GM18907 (cell line): Measurements from ENCODE around the gene AADACL4.

Source experiments
- ATAC-seq: cut with Tn5 transposase; IDR thresholded peaks from one replicate; pipeline ENCODE4 v1.9.1; 2021; ENCODE audit warnings: mild to moderate bottlenecking, moderate library complexity; ENCODE audit not compliant: unreplicated experiment

Gene AADACL4

DNA sequence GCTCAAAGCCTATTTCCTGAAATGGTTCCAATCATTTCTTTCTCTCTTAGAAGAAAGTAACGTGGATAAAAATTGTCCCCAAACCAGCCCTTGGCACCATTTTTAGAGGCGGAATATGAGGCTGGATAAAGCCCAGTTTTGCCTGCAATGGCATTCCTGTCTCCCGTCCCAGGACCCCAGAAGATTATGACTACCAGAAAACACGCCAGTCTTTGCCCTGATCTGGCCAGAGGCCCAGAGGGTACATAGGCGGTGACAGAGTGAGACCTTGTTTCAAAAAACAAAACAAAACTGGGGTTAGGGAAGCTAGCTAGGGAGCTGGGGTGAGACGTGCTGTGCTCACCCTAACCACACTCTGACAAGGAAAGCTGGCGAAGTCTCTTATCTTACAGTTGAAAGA is at the start of gene AADACL4:
Gene AADACL4 (plus strand): TSS at position 301 of the 400 bp plus-strand sequence. CDS start 462 bp downstream, outside the sequence.
- no peak for ATAC-seq

DNA sequence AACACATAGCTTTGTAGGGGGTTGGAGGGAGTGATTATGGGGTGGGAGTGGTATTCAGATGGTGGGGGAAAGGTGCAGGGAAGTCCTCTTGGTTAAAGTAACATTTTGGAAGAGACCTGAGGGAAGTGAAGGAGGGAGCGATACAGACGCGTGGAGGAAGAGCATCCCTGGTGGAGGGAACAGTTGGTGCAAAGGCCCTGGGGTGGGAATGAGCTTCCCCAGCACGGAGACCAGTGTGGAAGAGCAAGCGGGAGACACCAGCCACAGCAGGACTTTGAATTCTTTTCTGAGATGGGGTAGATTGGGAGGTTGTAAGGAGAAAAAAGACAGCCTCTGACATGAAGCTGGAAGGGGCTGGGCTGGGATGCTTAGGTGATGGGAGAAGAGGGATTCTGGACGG is 49.4 kb upstream of the AADACL4 start:
- ATAC-seq: no peak

DNA sequence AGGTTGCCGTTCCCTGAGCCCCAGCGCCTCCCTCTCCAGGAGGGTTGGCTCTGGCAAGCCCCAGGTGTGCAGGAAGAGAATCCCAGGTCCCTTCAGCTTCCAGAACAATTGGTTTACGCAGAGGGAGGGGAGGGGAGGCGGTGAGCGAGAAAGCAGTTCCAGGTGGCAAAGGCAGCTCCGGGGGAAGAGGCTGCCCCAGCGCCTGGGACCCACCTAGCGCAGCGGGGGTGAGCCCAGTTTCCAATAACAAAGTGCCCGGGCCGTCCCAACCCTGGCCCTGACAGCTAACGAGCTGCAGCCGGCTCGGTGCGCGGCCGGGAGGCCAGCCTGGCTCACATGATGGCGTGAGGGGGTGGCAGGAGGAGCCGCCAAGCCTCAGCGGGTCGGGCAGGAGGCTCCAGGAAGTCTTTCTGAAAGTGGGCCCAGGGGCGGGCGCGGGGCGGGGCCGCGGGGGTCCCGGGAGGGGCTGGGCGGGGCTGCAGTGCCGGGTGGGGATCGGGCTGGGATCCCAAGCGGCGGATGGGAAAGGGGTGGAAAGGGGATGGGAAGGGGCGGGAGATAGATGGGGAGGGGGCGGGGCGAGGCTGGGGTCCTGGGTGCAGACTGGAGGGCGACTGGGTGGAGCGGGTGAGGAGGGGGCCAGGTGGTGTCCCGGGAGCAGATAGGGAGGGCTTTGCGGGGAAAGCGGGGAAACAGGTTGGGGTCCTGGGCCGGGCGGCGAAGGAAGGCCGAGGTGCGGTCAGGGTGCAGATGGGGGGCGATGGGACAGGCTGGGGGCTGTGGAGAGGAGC is 48.7 kb upstream of the AADACL4 start:
- no peak for ATAC-seq

DNA sequence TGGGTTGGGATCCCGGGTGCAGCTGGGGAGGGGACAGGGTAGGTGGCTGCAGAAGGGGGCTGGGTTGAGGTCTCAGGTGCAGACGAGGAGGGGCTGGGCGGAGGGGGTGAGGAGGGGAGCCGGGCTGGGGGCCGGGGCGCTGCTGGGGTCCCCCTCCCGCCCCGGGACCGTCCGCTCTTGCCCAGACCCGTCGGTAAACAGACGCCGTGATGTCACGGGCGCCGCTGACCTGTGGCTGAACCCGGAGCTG is 48.2 kb upstream of the AADACL4 start:
- ATAC-seq: no peak

DNA sequence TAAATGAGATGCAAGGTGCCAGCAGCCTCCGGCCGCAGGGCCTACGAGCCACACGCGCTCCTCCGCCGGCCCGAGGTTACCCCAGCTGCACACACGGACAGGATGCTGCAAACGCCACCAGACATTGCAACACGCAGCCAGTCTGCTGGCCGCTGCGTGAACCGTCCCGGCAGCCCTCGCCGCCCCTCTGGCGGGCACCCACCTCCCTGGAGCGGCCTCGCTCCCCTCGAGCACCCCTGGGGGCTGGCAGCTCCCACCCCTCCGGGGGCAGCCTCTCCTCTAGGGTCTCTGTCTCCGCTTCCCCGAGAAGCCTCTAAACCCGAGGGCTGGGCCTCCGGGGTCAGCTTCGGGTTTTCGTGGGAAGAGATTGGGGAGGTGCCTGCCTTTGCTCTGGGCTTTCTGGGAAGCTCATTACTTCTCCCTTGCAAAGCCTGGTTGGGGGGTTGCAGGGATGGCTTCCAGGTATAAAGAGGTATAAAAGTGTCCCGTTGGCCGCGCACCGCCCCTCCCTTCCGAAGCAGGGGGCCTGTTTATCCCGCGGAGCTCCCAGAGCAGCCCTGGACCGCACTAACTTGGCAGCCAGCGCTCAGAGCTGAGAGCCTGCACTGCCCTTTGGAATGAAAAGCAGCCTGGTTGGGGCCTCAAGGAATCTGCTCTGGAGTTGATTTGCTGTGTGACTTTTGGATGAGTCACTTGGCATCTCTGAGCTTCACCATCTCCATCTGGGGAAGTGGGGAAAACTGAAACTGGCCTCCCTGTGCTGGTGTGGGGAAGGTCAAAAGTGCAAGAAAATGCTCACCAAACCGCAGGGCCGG is 47.7 kb upstream of the AADACL4 start:
- peak; percentile 54 for ATAC-seq

DNA sequence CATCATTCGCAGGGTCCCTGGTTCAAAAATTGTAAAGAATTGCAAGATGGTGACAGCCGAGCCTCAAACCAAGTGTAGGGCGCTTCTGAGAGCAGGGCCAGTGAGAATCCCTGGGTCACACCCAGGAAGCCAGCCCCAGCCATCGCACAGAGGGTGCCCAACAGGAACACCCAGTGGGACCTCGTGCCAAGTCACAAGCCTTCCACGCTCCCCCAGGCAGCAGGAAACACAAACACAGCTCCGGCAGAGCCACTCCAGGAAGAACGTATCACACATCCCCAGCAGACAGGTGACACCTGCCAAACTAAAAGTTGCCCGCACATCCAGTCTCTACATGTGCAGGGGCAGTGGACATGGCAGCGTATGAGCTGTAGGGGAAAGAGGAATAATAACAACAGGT is 46.1 kb upstream of the AADACL4 start:
- ATAC-seq: no peak

DNA sequence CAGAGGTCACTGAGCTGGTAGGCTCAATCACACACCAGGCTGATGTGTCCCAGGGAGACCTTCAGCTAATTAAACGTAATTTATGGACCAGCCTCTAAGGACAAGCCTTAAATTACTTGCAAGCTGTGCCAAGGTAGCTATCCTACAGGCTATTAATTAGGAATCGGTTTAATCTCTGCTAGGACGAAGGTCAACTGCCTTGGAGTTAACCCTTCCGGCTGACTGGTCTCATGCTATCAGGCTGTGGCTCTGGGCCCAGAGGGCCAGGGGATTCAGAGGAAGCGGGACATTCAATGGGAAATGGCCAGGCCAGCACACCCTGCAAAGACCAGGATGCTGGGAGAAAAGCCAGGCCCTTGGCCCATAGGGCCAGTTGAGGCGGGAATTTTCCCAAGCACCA is 44.9 kb upstream of the AADACL4 start:
- no peak for ATAC-seq

DNA sequence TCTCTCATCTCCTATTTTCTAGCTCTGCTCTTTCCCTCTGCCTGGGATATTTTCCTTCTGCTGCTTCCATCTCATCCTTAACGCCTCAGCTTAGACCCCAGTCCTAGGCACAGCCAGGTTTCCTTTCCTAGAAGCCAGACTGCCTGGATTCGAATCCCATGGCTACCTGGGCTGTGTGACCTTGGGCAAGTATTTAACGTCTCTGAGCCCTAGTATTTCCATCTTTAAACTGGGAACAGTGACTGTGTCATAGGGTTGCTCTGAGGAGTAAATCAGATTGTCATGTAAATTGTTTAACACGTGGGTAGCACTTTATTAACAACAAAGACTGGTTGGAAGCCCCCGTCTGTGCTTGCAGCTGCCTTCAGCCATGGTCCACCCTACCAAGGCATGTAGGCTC is 44.2 kb upstream of the AADACL4 start:
- no peak for ATAC-seq

DNA sequence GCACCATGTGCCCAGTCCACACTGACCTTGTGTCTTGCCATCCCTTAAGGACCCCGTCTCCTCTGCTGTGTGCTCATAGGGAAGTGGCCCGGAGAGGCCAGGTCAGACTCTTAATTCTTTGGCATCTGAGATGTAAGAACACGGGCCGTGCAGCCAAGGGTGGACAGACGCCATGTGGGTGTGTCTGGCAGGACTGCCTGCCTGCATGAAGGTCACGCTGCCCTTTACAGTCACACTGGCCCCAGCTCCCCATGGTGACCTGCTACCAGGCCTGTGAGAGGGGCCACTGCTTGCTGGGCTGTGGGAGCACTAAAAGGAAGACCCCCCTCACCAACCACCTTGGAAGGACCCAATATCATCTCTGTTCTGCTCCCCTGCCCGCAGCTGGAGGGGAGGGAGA is 43.5 kb upstream of the AADACL4 start:
- no peak for ATAC-seq

DNA sequence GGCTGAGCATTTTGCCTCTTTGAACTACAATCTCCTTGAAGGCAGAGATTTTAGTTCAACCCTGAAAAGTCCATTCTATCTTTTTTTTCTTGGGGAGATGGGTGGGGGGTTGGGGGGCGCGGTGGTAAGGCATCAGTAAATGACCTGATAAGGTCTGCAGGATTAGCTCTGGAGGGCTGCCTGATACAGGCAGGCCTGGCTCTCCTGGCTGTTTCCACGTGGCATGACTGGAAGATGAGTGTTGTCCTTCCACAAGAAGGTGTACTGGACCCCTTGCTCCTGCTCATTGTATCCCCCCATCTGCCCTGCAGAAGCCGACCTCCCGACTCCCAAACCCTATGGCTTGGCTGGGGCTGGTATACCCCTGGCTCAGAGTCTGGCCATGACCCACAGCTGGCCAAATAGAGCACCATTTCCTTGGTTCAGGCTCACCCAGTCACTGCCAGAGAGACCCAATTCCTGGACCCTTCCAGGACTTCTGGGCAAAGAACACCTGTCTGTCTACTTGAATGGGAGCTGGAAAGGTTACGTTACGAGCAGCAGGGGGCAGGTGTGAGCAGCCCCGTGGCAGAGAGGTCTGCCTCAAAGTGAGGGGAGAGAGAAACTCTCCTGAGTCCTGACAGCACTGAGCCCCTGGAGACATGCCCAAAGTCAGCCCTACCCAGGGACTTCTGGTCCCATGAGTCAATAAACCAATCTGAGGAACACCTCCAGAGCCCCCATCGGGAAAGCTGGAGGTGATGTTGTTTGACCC is 42.8 kb upstream of the AADACL4 start:
- no peak for ATAC-seq

DNA sequence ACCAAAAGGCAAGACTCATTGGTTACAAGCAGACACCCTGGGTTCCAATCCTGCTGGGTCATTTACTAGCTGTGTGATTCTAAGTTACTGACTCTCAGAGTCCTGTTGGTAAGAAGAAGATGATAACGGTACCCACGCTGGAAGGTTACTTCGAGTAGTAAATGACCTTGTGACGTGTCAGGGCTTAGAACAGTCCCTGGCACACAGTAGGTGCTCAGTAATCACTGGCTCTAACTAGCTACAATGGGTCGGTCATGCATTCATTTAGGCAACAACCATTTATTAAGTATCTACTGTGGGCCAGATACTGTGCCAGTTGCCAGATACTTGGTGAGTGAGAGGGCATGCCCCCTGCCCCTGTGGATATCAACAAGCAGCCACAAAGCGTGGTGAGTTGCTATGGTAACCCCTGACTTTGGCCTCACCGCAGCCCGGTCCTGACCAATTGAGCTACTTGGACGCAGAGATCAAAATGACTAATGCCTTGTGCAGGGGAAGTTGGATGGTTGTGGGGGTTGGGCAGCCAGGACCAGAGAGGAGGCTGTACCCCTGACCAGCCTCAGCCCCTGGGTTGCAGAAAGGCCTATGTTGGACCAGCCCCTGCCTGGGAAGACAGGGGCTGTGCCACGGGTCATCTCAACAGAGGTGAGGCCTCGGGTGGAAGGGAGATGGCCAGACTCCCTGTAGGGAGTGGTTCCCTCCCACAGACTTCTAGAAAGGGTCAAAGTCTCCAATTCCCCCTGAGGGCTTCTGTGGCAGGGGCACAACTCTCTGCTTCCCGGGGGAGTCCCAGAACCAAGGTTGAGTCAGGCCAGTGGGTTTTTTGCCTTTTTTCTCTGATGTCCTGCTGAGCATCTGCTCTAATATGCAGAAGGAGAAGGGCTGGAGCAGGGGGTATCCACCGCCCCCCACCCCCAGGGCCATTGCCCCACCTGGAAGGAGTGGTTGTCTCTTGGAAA is 41.9 kb upstream of the AADACL4 start:
- no peak for ATAC-seq

DNA sequence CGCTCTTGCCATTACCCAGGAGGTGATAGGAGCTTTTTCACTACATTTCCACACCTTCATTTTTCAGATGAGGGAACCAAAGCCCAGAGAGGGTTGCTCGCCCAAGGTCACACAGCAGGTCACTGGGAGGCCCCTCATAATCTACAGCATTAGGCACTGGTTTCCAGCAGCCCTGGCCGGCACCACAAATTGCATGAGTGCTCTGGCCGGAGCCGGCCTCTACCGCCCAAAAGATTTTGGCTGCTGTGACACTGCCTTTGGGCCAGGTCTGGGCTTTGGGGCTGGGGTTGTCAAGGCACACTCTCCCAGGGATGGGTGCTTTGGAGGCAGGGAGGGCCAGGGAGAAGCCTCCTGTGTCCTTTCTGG is 41.2 kb upstream of the AADACL4 start:
- no peak for ATAC-seq

DNA sequence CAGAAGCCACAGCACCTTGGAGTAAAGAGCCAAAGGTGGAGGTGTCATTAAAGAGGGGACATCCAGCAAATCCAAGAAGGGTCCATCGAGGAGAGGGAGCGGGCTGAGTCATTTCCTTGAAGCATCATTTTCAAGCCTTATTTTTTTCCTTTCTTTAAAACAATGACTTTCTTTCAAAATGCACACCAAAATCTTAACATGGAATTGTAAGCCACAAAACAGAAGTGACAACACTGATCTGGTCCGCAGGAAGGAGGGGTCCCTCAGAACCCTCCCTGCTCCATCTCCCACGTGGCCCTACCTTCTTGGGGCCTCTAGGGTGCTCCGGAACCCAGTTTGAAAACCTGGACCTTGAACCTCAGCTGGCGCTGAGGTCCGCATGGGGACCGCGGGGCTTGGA is 40.7 kb upstream of the AADACL4 start:
- ATAC-seq: no peak

DNA sequence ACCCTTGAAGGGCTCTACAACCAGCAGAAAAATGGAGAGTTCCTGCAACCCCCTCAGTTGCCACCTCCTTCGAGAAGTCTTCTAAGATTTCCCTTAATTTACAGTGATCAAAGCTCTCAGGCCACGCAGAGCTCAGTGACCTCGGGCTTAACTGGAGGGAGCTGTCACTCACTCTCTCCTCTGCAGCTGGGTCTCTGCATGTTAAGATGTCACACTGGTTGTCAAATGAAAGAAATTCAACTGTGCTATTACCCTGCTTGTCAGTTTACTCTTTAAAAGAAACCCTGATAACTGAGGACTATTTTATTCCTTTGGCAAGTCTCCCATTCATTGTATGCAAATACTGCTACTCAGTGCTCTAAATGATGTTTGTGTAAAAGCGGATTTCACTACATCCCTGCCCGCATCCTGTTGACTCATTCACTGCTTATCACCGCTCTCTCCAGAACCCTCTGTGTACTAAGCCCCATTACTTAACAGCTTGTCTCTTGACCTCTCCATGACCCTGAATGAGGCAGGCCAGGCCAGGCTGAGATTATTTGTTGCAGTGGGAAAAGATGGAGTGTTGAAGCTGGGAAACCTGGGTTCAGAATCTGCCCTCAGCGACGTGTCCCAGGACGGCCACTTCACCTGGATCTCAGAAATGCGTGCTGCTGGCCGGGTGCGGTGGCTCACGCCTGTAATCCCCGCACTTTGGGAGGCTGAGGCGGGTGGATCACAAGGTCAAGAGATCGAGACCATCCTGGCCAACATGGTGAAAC is 39.6 kb upstream of the AADACL4 start:
- peak; percentile 52 for ATAC-seq

DNA sequence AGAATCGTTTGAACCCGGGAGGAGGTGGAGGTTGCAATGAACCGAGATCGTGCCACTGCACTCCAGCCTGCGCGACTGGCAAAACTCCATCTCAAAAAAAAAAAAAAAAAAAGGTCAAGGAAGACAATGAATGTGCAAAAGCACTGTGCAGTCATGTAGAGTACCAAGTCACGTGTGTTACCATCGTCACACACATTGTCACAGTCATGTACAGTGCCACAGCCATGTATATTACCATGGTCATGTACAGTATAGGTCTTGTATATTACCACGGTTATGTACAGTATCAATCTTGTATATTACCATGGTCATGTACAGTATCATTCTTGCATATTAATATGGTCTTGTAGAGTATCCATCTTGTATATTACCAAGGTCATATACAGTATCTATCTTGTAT is 38.9 kb upstream of the AADACL4 start:
- no peak for ATAC-seq

DNA sequence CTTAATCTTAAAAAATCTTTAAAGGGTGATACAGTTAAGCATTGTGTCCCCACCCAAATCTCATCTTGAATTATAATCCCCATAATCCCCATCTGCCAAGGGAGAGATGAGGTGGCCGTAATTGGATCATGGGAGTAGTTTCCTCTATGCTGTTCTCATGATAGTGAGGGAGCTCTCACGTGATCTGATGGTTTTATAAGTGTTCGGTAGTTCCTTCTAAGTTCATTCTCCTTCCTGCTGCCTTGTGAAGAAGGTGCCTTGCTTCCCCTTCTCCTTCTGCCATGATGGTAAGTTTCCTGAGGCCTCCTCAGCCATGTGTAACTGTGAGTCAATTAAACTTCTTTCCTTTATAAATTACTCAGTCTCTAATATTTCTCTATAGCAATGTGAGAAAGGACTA is 36.6 kb upstream of the AADACL4 start:
- no peak for ATAC-seq

DNA sequence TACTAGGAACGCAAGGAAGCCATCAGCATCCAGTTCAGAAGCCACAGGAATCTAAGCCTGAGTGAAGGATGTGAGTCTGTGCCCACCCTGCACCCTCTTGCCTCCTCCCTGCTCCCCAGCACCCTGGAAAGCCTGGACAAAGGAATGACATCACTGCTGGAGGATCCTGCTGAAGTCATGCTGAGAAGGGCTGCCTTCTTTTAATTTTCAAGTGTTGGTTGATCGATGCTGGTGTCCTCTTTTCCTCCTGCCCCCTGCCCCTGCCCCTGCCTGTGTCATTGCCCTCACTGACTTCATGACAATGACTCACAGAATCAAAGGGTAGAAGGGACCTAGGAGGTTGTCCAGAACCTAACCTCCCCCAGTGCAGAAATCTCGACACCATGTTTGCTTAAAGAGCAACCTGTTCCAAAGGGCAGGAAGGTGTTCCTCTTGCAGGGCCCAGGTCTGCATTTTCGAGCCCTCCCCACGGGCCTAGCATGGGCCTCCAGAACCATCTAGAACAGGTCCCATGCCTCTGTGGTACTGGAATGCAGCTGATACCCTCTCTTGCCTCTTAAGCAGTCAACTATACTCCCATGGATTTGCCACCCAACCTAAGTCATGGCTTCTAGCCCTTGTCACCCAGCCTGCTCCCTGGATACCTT is 35.5 kb upstream of the AADACL4 start:
- no peak for ATAC-seq

DNA sequence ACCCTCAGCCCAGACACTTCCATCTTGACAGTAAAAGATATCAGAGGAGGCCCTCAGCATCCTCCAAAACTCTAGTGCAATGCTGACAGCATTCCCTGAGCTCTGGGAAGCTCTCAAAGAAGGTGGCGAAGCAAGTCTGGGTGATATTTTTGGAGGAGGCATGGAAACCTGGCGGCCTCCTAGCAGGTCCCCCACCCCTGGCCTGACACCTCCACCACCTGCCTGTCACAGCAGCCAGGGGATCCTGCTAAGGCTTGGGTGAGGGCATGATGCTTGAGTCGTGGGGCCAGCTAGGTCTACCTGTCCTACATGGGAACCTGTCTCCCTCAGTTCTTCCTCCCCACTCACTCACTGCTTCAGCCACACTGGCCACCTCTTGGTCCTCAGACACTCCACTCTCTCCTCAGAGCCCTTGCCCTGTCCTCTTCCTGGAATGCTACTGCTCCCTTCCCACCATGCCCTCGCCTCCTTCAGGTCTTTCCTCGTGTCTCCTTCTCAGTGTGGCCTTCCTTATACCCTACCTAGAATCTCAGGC is 34.3 kb upstream of the AADACL4 start:
- no peak for ATAC-seq

DNA sequence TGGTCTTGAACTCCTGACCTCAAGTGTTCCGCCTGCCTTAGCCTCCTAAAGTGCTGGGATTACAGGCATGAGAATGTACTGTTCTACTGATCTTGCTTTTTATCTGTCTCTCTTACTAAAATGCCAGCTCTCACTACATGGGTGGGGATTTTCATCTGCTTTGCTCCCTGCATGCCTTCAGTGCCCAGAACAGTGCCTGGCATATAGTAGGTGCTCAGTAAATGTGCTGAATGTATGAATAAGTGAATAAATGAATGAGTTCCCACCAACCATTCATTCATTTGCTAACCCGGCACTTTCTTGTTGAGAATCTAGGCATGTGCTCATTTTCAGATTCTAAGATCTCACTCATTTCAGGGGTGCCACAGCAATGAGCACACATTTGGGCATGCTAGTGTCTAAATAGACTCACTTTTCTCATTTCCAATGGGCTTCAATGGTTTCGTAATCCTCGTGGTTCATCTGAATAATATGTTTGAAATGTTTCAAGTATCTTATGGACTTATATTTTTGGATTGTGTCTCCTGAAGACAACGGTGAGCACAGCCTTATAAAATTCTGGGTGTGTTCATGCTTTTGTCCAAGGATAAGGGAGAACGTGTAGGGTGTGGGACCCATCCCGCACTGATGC is 33.5 kb upstream of the AADACL4 start:
- ATAC-seq: no peak
